GM21529 (cell line): ENCODE data around the gene FBXL14.

ENCODE experiments used
- ATAC-seq: cut with Tn5 transposase; IDR thresholded peaks from one replicate; pipeline ENCODE4 v1.9.1; 2021; ENCODE audit not compliant: unreplicated experiment

FBXL14 gene

GRCh38 chr12:1539135-1539534, 55.2 kb downstream of the FBXL14 start:
- no peak for ATAC-seq

- no peak for ATAC-seq
These were observed 57.6 kb downstream of the FBXL14 start for GRCh38 chr12:1536817-1537216.

- peak; percentile 26 for ATAC-seq
These were observed 59.6 kb downstream of the FBXL14 start for GRCh38 chr12:1534748-1535147.

GRCh38 chr12:1533602-1534304, 60.6 kb downstream of the FBXL14 start:
- peak; percentile 45 for ATAC-seq

GRCh38 chr12:1533205-1533601, 61.2 kb downstream of the FBXL14 start:
- ATAC-seq = peak; percentile 13

- ATAC-seq = no peak
These were observed 61.8 kb downstream of the FBXL14 start for GRCh38 chr12:1532375-1533165.

GRCh38 chr12:1531654-1532374, 62.6 kb downstream of the FBXL14 start:
- no peak for ATAC-seq

- ATAC-seq = no peak
These were observed 63.2 kb downstream of the FBXL14 start for GRCh38 chr12:1531153-1531653.

GRCh38 chr12:1530592-1531152, 63.7 kb downstream of the FBXL14 start:
- no peak for ATAC-seq

GRCh38 chr12:1529862-1530591, 64.4 kb downstream of the FBXL14 start:
- ATAC-seq = no peak

GRCh38 chr12:1529228-1529861, 65.0 kb downstream of the FBXL14 start:
- no peak for ATAC-seq

- ATAC-seq = no peak
These were observed 65.6 kb downstream of the FBXL14 start for GRCh38 chr12:1528791-1529190.

- ATAC-seq = no peak
These were observed 66.6 kb downstream of the FBXL14 start for GRCh38 chr12:1527789-1528188.

- no peak for ATAC-seq
These were observed 68.5 kb downstream of the FBXL14 start for GRCh38 chr12:1525858-1526257.

- ATAC-seq = no peak
These were observed 70.8 kb downstream of the FBXL14 start for GRCh38 chr12:1523558-1524050.

- no peak for ATAC-seq
These were observed 71.3 kb downstream of the FBXL14 start for GRCh38 chr12:1523046-1523445.

- ATAC-seq = no peak
These were observed 74.7 kb downstream of the FBXL14 start for GRCh38 chr12:1519642-1520041.

- no peak for ATAC-seq
These were observed 75.5 kb downstream of the FBXL14 start for GRCh38 chr12:1518591-1519516.
